Right atrium auricular region (tissue), 2 donors: ENCODE measurements around the gene TMEM108. TPM values are rescaled to one million over a fixed set of nuclear protein-coding genes. Genes with fewer than 3 reads are reported as not detected.

Experiments used
- DNase-seq: peaks from one replicate; pipeline ENCODE4 v3.0.0-alpha.2; 2019; ENCODE audit warnings: low spot score
- H3K27ac ChIP-seq, 2 donors: fragments of 200-600 bp; sonication (generic); 1 replicate in 1 of 2; 2 replicates in 1 of 2; pipeline ENCODE4 v1.5.1; 2016 to 2019
- H3K27me3 ChIP-seq, 2 donors: fragments of 200-600 bp; sonication (generic); one replicate each; pipeline versions ENCODE4 v1.5.1 to v1.6.0; 2017 to 2019
- H3K36me3 ChIP-seq: fragments of 200-600 bp; sonication (generic); one replicate; pipeline ENCODE4 v1.5.1; 2016
- H3K4me1 ChIP-seq, 2 donors: fragments of 200-600 bp; sonication (generic); one replicate each; pipeline versions ENCODE4 v1.5.1 to v1.6.0; 2017 to 2019
- H3K4me3 ChIP-seq, 2 donors: fragments of 200-600 bp; sonication (generic); 1 replicate in 1 of 2; 2 replicates in 1 of 2; pipeline ENCODE4 v1.5.1; 2017 to 2019; ENCODE audit warnings: mild to moderate bottlenecking in 1 of 2, moderate library complexity in 1 of 2
- H3K9me3 ChIP-seq, 2 donors: fragments of 200-600 bp; sonication (generic); one replicate each; pipeline ENCODE4 v1.5.1; 2019
- total RNA-seq, 2 donors: library from RNA; depleted of rRNA; stranded (reverse); fragments of >200 nt; gene quantifications; one replicate each; pipeline ENCODE4 v1.1.0, GENCODE V29; 2016
- TF ChIP-seq, protein P1 (sequence below), 2 donors: fragments of 200-600 bp; sonication (generic); IDR thresholded peaks; one replicate each; pipeline ENCODE4 v1.5.1; 2019; ENCODE audit warnings: antibody characterized with exemption in 2 of 2

TMEM108 gene
- total RNA-seq, 2 donors from 2014 or later: 5.1 to 5.3 TPM

DNA sequence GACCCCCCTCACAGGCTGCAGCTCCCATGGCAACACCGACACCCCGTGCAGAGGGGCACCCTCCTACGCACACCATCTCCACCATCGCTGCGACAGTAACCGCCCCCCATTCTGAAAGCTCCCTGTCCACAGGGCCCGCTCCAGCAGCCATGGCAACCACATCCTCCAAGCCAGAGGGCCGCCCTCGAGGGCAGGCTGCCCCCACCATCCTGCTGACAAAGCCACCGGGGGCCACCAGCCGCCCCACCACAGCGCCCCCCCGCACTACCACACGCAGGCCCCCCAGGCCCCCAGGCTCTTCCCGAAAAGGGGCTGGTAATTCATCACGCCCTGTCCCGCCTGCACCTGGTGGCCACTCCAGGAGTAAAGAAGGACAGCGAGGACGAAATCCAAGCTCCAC, 341.7 kb downstream of the TMEM108 start:
- Histone ChIP-seq H3K27me3 (no peaks in the 10 kb centered on the region), H3K9me3 (no peaks in the 10 kb centered on the region), H3K4me3 (no peak overlapping the region), H3K27ac (no peak overlapping the region), H3K4me1 (peaks cover 0 to 9% of the 10 kb centered on the region in 2 donors), H3K36me3 (no peaks in the 10 kb centered on the region)
- TF ChIP-seq, protein P1, sequence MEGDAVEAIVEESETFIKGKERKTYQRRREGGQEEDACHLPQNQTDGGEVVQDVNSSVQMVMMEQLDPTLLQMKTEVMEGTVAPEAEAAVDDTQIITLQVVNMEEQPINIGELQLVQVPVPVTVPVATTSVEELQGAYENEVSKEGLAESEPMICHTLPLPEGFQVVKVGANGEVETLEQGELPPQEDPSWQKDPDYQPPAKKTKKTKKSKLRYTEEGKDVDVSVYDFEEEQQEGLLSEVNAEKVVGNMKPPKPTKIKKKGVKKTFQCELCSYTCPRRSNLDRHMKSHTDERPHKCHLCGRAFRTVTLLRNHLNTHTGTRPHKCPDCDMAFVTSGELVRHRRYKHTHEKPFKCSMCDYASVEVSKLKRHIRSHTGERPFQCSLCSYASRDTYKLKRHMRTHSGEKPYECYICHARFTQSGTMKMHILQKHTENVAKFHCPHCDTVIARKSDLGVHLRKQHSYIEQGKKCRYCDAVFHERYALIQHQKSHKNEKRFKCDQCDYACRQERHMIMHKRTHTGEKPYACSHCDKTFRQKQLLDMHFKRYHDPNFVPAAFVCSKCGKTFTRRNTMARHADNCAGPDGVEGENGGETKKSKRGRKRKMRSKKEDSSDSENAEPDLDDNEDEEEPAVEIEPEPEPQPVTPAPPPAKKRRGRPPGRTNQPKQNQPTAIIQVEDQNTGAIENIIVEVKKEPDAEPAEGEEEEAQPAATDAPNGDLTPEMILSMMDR (IDR thresholded peaks at IDR 0.05): no peak
- DNase-seq: no peak

DNA sequence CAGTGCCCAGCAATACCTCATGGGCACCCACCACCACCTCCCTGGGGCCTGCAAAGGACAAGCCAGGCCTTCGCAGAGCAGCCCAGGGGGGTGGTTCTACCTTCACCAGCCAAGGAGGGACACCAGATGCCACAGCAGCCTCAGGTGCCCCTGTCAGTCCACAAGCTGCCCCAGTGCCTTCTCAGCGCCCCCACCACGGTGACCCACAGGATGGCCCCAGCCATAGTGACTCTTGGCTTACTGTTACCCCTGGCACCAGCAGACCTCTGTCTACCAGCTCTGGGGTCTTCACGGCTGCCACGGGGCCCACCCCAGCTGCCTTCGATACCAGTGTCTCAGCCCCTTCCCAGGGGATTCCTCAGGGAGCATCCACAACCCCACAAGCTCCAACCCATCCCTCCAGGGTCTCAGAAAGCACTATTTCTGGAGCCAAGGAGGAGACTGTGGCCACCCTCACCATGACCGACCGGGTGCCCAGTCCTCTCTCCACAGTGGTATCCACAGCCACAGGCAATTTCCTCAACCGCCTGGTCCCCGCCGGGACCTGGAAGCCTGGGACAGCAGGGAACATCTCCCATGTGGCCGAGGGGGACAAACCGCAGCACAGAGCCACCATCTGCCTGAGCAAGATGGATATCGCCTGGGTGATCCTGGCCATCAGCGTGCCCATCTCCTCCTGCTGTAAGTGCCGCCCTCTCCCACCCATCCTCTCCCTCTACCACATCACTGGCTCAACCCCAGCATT, 342.5 kb downstream of the TMEM108 start:
- peaks cover 0 to 9% of the 10 kb centered on the region in 2 donors for H3K4me1 ChIP-seq
- no peak overlapping the region for H3K27ac ChIP-seq
- DNase-seq: no peak
- H3K9me3 ChIP-seq: no peaks in the 10 kb centered on the region
- H3K4me3 ChIP-seq: no peak overlapping the region
- no peaks in the 10 kb centered on the region for H3K36me3 ChIP-seq
- H3K27me3 ChIP-seq: no peaks in the 10 kb centered on the region
- TF ChIP-seq, protein P1 (IDR thresholded peaks at IDR 0.05): no peak

DNA sequence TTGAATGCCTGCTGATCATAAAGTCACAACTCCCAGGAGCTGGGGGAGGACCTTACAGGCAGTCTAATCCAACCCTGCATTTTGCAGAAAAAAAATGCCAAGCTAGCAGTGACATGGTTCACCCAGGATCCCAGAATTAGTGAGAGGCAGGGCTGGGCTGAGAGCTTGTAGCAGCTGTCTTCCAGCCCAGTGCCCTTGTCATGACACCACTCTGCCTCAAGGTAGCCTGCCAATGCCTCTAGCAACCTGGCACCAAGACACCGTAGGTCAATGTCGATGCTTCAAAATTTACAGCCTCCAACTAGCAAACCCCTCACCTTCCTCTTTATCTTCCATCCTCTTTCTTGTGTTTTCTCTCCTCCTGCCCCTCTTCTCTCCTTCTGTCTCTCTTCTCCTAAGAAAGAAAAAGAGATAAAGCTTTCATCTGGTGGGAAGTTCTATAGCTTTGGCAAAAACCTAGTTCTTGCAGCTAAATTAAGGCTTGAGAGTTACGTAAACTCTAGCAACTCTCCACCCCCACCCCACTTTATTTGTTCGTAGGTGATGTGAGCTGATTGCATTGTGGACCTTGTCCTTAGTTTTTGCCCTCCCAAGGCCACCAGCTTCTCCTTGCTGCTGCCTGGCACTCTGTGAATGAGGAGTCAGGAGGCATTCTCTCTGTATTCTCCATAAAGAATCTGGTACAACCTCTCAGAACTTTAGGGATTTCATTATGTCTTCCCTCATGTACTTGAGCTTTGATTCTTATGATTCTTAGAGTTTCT, 343.3 kb downstream of the TMEM108 start:
- no peak for DNase-seq
- Histone ChIP-seq H3K9me3 (no peaks in the 10 kb centered on the region), H3K27ac (no peak overlapping the region), H3K36me3 (no peaks in the 10 kb centered on the region), H3K4me1 (peaks cover 0 to 9% of the 10 kb centered on the region in 2 donors), H3K4me3 (no peak overlapping the region), H3K27me3 (no peaks in the 10 kb centered on the region)
- TF ChIP-seq, protein P1 (IDR thresholded peaks at IDR 0.05): no peak

DNA sequence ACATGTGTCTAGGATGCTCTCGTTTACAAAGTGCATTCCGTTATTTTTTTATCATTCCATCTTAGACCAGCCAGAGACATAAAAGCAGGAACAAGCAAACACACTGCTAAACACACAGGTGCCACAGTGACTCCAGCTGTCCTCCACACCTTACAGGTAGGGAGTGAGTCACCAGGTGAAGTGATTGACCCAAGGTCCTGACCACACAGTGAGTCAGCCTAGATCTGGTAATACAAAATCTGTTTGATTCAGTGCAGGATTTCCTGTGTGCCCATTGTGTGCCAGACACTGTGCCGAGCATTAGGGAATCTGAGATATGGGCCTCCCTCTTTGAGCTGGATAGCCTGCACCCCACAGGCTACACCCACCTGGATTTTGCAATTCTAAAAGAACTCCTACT, 345.0 kb downstream of the TMEM108 start:
- TF ChIP-seq, protein P1 (IDR thresholded peaks at IDR 0.05): no peak

DNA sequence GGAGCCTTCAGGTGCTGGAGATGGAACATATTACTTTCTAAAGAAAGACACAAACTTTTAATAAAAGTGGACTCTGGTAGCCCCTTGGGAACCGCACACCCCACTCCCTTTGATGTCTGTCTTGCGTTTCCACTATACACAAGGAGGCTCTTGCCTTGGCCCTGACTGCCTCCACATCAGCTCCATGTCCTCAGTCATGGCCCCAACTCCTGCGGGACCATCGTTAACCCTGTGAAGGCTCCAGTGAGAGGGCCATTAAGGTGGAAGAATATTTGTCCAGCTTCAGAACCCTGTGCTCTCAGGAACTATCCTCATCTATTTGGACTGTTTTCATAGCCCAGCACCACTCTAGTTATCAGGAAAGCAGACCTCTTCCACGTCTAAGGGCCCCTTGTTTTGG, 345.6 kb downstream of the TMEM108 start:
- no peaks in the 10 kb centered on the region for H3K27me3 ChIP-seq
- no peak for DNase-seq
- H3K4me1 ChIP-seq: peaks cover 0 to 9% of the 10 kb centered on the region in 2 donors
- H3K27ac ChIP-seq: no peak overlapping the region
- no peaks in the 10 kb centered on the region for H3K9me3 ChIP-seq
- no peaks in the 10 kb centered on the region for H3K36me3 ChIP-seq
- TF ChIP-seq, protein P1 (IDR thresholded peaks at IDR 0.05): no peak
- no peak overlapping the region for H3K4me3 ChIP-seq

More for the DNA sequence above, 345.0 kb downstream of the TMEM108 start:
- Histone ChIP-seq H3K9me3 (no peaks in the 10 kb centered on the region), H3K4me1 (peaks cover 0 to 9% of the 10 kb centered on the region in 2 donors), H3K4me3 (no peak overlapping the region), H3K36me3 (no peaks in the 10 kb centered on the region), H3K27me3 (no peaks in the 10 kb centered on the region), H3K27ac (no peak overlapping the region)
- no peak for DNase-seq
